ENCODE results near the gene TSPAN18.

The TSPAN18 gene

GRCh38 chr11:44940835-44941234 is 214.1 kb downstream of the TSPAN18 start:
- no peak overlapping the region for H2BK120ac ChIP-seq (ENCODE audit: low read depth, low read length)
- H3K9me3 ChIP-seq (ENCODE audit: control insufficient read depth, low read length): no peaks in the 10 kb centered on the region
- no peak overlapping the region for H3K27ac ChIP-seq (ENCODE audit: low read length, poor library complexity, severe bottlenecking)
- H3K4me2 ChIP-seq (ENCODE audit: low read length, poor library complexity, severe bottlenecking): no peak overlapping the region
- no peak overlapping the region for H3K18ac ChIP-seq (ENCODE audit: low read depth in 1 of 2, low read length in 2 of 2)
- peaks cover 24 to 45% of the 10 kb centered on the region in 2 experiments for H3K36me3 ChIP-seq (ENCODE audit: control insufficient read depth in 1 of 2, insufficient read depth in 2 of 2, low read depth in 1 of 2, low read length in 2 of 2)
- no peak overlapping the region for H4K91ac ChIP-seq (ENCODE audit: low read length)
- peaks cover 32% of the 10 kb centered on the region for H3K4me1 ChIP-seq (ENCODE audit: control insufficient read depth, insufficient read depth, low read depth, low read length)
- no peak overlapping the region for H2BK12ac ChIP-seq (ENCODE audit: low read length in 2 of 2)
- no peak overlapping the region for H3K4ac ChIP-seq (ENCODE audit: low read depth in 1 of 2, low read length in 2 of 2)
- H3K9ac ChIP-seq (ENCODE audit: low read length): peak overlapping the region; percentile 10
- H4K8ac ChIP-seq (ENCODE audit: low read length): no peak overlapping the region
- peaks cover 21% of the 10 kb centered on the region for H3K79me1 ChIP-seq (replicated peaks; ENCODE audit: low read length, poor library complexity, severe bottlenecking)
- H3K27me3 ChIP-seq (ENCODE audit: control insufficient read depth in 1 of 2, insufficient read depth in 1 of 2, low read length in 2 of 2): no peaks in the 10 kb centered on the region
- no peak overlapping the region for H2AK5ac ChIP-seq (ENCODE audit: low read length, severe bottlenecking)
- H3K23ac ChIP-seq (ENCODE audit: low read length in 2 of 2): no peak overlapping the region
- no peak overlapping the region for H2AFZ ChIP-seq (ENCODE audit: low read depth, low read length)
- H2BK5ac ChIP-seq (ENCODE audit: low read depth, low read length, poor library complexity, severe bottlenecking): no peak overlapping the region
- no peak for DNase-seq
- no peak overlapping the region for H3K14ac ChIP-seq (ENCODE audit: low read length in 2 of 2)
- WGBS: 94% methylated on average over 9 of the region's 9 CpGs
- no peak overlapping the region for H2BK15ac ChIP-seq (ENCODE audit: low read depth, poor library complexity, severe bottlenecking)
- no peak overlapping the region for H3K4me3 ChIP-seq (ENCODE audit: insufficient read depth in 1 of 2, low read depth in 1 of 2, low read length in 2 of 2)

- Histone ChIP-seq H2BK5ac (ENCODE audit: low read depth, low read length, poor library complexity, severe bottlenecking) (no peak overlapping the region), H2AFZ (ENCODE audit: low read depth, low read length) (no peak overlapping the region), H3K79me1 (replicated peaks; ENCODE audit: low read length, poor library complexity, severe bottlenecking) (peaks cover 21% of the 10 kb centered on the region), H3K27ac (ENCODE audit: low read length, poor library complexity, severe bottlenecking) (no peak overlapping the region), H4K91ac (ENCODE audit: low read length) (peak overlapping the region; percentile 70), H3K23ac (ENCODE audit: low read length in 2 of 2) (peak overlapping the region in 1 of 2 experiments; percentile 18), H3K4ac (ENCODE audit: low read depth in 1 of 2, low read length in 2 of 2) (no peak overlapping the region), H3K27me3 (ENCODE audit: control insufficient read depth in 1 of 2, insufficient read depth in 1 of 2, low read length in 2 of 2) (no peaks in the 10 kb centered on the region), H3K18ac (ENCODE audit: low read depth in 1 of 2, low read length in 2 of 2) (peak overlapping the region; percentile 33 to 86), H4K8ac (ENCODE audit: low read length) (peak overlapping the region; percentile 27), H3K36me3 (ENCODE audit: control insufficient read depth in 1 of 2, insufficient read depth in 2 of 2, low read depth in 1 of 2, low read length in 2 of 2) (peaks cover 30 to 40% of the 10 kb centered on the region in 2 experiments), H2AK5ac (ENCODE audit: low read length, severe bottlenecking) (no peak overlapping the region), H3K4me3 (ENCODE audit: insufficient read depth in 1 of 2, low read depth in 1 of 2, low read length in 2 of 2) (no peak overlapping the region), H2BK120ac (ENCODE audit: low read depth, low read length) (no peak overlapping the region), H3K9ac (ENCODE audit: low read length) (peak overlapping the region; percentile 10), H2BK12ac (ENCODE audit: low read length in 2 of 2) (peak overlapping the region in 1 of 2 experiments; percentile 91), H2BK15ac (ENCODE audit: low read depth, poor library complexity, severe bottlenecking) (peak overlapping the region; percentile 44), H3K4me1 (ENCODE audit: control insufficient read depth, insufficient read depth, low read depth, low read length) (peaks cover 32% of the 10 kb centered on the region), H3K9me3 (ENCODE audit: control insufficient read depth, low read length) (no peaks in the 10 kb centered on the region), H3K4me2 (ENCODE audit: low read length, poor library complexity, severe bottlenecking) (no peak overlapping the region), H3K14ac (ENCODE audit: low read length in 2 of 2) (peak overlapping the region in 1 of 2 experiments; percentile 72)
- WGBS: 89% methylated on average over 12 of the region's 12 CpGs
- DNase-seq: no peak
Observed at GRCh38 chr11:44941259-44942021, 214.7 kb downstream of the TSPAN18 start.

- no peak overlapping the region for H3K27ac ChIP-seq (ENCODE audit: low read length, poor library complexity, severe bottlenecking)
Observed at GRCh38 chr11:44942029-44942955, 215.5 kb downstream of the TSPAN18 start.

GRCh38 chr11:44943118-44943517 is 216.4 kb downstream of the TSPAN18 start:
- Histone ChIP-seq H3K36me3 (ENCODE audit: control insufficient read depth in 1 of 2, insufficient read depth in 2 of 2, low read depth in 1 of 2, low read length in 2 of 2) (peaks cover 21 to 31% of the 10 kb centered on the region in 2 experiments), H3K4ac (ENCODE audit: low read depth in 1 of 2, low read length in 2 of 2) (no peak overlapping the region), H3K23ac (ENCODE audit: low read length in 2 of 2) (no peak overlapping the region), H3K9ac (ENCODE audit: low read length) (no peak overlapping the region), H3K79me1 (replicated peaks; ENCODE audit: low read length, poor library complexity, severe bottlenecking) (peaks cover 29% of the 10 kb centered on the region), H2BK12ac (ENCODE audit: low read length in 2 of 2) (no peak overlapping the region), H2BK15ac (ENCODE audit: low read depth, poor library complexity, severe bottlenecking) (no peak overlapping the region), H2BK120ac (ENCODE audit: low read depth, low read length) (no peak overlapping the region), H2AFZ (ENCODE audit: low read depth, low read length) (no peak overlapping the region), H3K27ac (ENCODE audit: low read length, poor library complexity, severe bottlenecking) (no peak overlapping the region), H3K27me3 (ENCODE audit: control insufficient read depth in 1 of 2, insufficient read depth in 1 of 2, low read length in 2 of 2) (no peaks in the 10 kb centered on the region), H3K14ac (ENCODE audit: low read length in 2 of 2) (peak overlapping the region in 1 of 2 experiments; percentile 31), H2BK5ac (ENCODE audit: low read depth, low read length, poor library complexity, severe bottlenecking) (no peak overlapping the region), H2AK5ac (ENCODE audit: low read length, severe bottlenecking) (no peak overlapping the region), H3K9me3 (ENCODE audit: control insufficient read depth, low read length) (no peaks in the 10 kb centered on the region), H3K4me2 (ENCODE audit: low read length, poor library complexity, severe bottlenecking) (no peak overlapping the region), H3K4me3 (ENCODE audit: insufficient read depth in 1 of 2, low read depth in 1 of 2, low read length in 2 of 2) (no peak overlapping the region), H4K91ac (ENCODE audit: low read length) (no peak overlapping the region), H4K8ac (ENCODE audit: low read length) (no peak overlapping the region), H3K18ac (ENCODE audit: low read depth in 1 of 2, low read length in 2 of 2) (peak overlapping the region in 1 of 2 experiments; percentile 31), H3K4me1 (ENCODE audit: control insufficient read depth, insufficient read depth, low read depth, low read length) (peaks cover 29% of the 10 kb centered on the region)
- WGBS: 84% methylated on average over 6 of the region's 7 CpGs
- DNase-seq: no peak

More at GRCh38 chr11:44942029-44942955, 215.5 kb downstream of the TSPAN18 start:
- H3K36me3 ChIP-seq (ENCODE audit: control insufficient read depth in 1 of 2, insufficient read depth in 2 of 2, low read depth in 1 of 2, low read length in 2 of 2): peaks cover 25 to 33% of the 10 kb centered on the region in 2 experiments
- no peak overlapping the region for H3K4me2 ChIP-seq (ENCODE audit: low read length, poor library complexity, severe bottlenecking)
- H2AFZ ChIP-seq (ENCODE audit: low read depth, low read length): no peak overlapping the region
- H2BK12ac ChIP-seq (ENCODE audit: low read length in 2 of 2): peak overlapping the region; percentile 21 to 91
- no peak overlapping the region for H2BK15ac ChIP-seq (ENCODE audit: low read depth, poor library complexity, severe bottlenecking)
- peak overlapping the region in 1 of 2 experiments; percentile 16 for H3K4ac ChIP-seq (ENCODE audit: low read depth in 1 of 2, low read length in 2 of 2)
- peaks cover 29% of the 10 kb centered on the region for H3K4me1 ChIP-seq (ENCODE audit: control insufficient read depth, insufficient read depth, low read depth, low read length)
- H2BK120ac ChIP-seq (ENCODE audit: low read depth, low read length): no peak overlapping the region
- no peak overlapping the region for H3K4me3 ChIP-seq (ENCODE audit: insufficient read depth in 1 of 2, low read depth in 1 of 2, low read length in 2 of 2)
- H3K27me3 ChIP-seq (ENCODE audit: control insufficient read depth in 1 of 2, insufficient read depth in 1 of 2, low read length in 2 of 2): no peaks in the 10 kb centered on the region
- DNase-seq: no peak
- H3K9ac ChIP-seq (ENCODE audit: low read length): no peak overlapping the region
- WGBS: 87% methylated on average over 10 of the region's 10 CpGs
- peak overlapping the region; percentile 27 for H4K8ac ChIP-seq (ENCODE audit: low read length)
- peak overlapping the region; percentile 69 to 86 for H3K18ac ChIP-seq (ENCODE audit: low read depth in 1 of 2, low read length in 2 of 2)
- H3K79me1 ChIP-seq (replicated peaks; ENCODE audit: low read length, poor library complexity, severe bottlenecking): peaks cover 21% of the 10 kb centered on the region
- peak overlapping the region in 1 of 2 experiments; percentile 72 for H3K14ac ChIP-seq (ENCODE audit: low read length in 2 of 2)
- peak overlapping the region in 1 of 2 experiments; percentile 18 for H3K23ac ChIP-seq (ENCODE audit: low read length in 2 of 2)
- peak overlapping the region; percentile 62 for H2AK5ac ChIP-seq (ENCODE audit: low read length, severe bottlenecking)
- H3K9me3 ChIP-seq (ENCODE audit: control insufficient read depth, low read length): no peaks in the 10 kb centered on the region
- peak overlapping the region; percentile 70 for H4K91ac ChIP-seq (ENCODE audit: low read length)
- H2BK5ac ChIP-seq (ENCODE audit: low read depth, low read length, poor library complexity, severe bottlenecking): no peak overlapping the region

All from mesenchymal stem cell (in vitro differentiated cells and primary cell).